Hepatocyte (in vitro differentiated cells): ENCODE data around the gene ATG10.

ENCODE experiments used
- EZH2 ChIP-seq: fragments of 200-600 bp; sonication (generic); IDR thresholded peaks from 2 replicates; pipeline ENCODE4 v1.6.1; 2016; ENCODE audit warnings: antibody characterized with exemption, mild to moderate bottlenecking, borderline replicate concordance
- EZH2phosphoT487 ChIP-seq: fragments of 200-600 bp; sonication (generic); IDR thresholded peaks from one replicate; pipeline ENCODE4 v1.6.1; 2018; ENCODE audit warnings: antibody characterized with exemption, mild to moderate bottlenecking, low read depth, moderate library complexity; ENCODE audit not compliant: unreplicated experiment, severe bottlenecking
- TF ChIP-seq, protein P1 (sequence below): fragments of 200-600 bp; sonication (generic); IDR thresholded peaks from 2 replicates; pipeline ENCODE4 v1.5.1; 2016; ENCODE audit warnings: antibody characterized with exemption, mild to moderate bottlenecking; ENCODE audit not compliant: poor library complexity

DNA sequence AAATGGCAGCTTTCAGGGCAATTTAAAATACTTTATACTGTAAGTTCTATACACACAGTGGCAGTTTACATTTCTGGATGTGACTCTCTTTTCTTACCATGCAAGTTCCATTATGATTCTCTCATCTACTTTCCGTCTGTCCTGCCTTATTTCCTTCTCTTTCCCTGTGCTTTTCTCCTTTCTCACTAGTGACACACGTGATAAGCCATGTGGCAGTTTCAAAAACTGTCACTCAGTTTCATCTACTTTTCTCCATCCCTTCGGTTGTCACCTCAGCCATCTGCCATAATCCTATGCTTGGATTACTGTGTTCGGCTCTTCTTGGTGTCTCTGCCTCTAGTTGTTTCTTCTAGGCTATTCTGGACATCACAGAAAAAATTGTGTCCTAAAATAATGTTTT lies 46.8 kb upstream of the ATG10 start:
- TF ChIP-seq, protein P1, sequence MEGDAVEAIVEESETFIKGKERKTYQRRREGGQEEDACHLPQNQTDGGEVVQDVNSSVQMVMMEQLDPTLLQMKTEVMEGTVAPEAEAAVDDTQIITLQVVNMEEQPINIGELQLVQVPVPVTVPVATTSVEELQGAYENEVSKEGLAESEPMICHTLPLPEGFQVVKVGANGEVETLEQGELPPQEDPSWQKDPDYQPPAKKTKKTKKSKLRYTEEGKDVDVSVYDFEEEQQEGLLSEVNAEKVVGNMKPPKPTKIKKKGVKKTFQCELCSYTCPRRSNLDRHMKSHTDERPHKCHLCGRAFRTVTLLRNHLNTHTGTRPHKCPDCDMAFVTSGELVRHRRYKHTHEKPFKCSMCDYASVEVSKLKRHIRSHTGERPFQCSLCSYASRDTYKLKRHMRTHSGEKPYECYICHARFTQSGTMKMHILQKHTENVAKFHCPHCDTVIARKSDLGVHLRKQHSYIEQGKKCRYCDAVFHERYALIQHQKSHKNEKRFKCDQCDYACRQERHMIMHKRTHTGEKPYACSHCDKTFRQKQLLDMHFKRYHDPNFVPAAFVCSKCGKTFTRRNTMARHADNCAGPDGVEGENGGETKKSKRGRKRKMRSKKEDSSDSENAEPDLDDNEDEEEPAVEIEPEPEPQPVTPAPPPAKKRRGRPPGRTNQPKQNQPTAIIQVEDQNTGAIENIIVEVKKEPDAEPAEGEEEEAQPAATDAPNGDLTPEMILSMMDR, result no peak
- TF ChIP-seq EZH2, result no peak
- TF ChIP-seq EZH2phosphoT487, result no peak
